Suprapubic skin (tissue), 4 donors: ENCODE data around the gene BST1.

Experiments used
- CTCF ChIP-seq, 2 donors: fragments of 200-600 bp in 1 of 2; fragments of 450-650 bp in 1 of 2; sonication (generic) in 1 of 2; IDR thresholded peaks; one replicate each; pipeline ENCODE4 v1.5.1; 2016 to 2019; ENCODE audit warnings: antibody characterized with exemption in 2 of 2, mild to moderate bottlenecking in 1 of 2, moderate library complexity in 1 of 2
- POLR2A ChIP-seq, 2 donors: fragments of 450-650 bp; IDR thresholded peaks; one replicate each; pipeline ENCODE4 v1.6.1; 2017; ENCODE audit warnings: antibody characterized with exemption in 2 of 2, mild to moderate bottlenecking in 2 of 2, moderate library complexity in 2 of 2
- POLR2AphosphoS5 ChIP-seq, 3 donors: sonication (generic); formaldehyde crosslinking; IDR thresholded peaks; one replicate each; pipeline ENCODE4 v1.6.1; 2017; ENCODE audit warnings: antibody characterized with exemption in 3 of 3

- TF ChIP-seq CTCF (IDR thresholded peaks at IDR 0.05), result no peak
- no peak for TF ChIP-seq POLR2AphosphoS5 (IDR thresholded peaks at IDR 0.05)
- no peak for TF ChIP-seq POLR2A (IDR thresholded peaks at IDR 0.05)
Measured at GRCh38 chr4:15683143-15683495, 19.7 kb upstream of the BST1 start.
